ENCODE results near the gene ZFP3. TPM values are rescaled to one million over a fixed set of nuclear protein-coding genes. Genes with fewer than 3 reads are reported as not detected.

The ZFP3 gene
- 0.47 and 0.90 TPM in 2 replicates for total RNA-seq (ENCODE audit: low replicate concordance)

GRCh38 chr17:5078106-5079028, at the start of gene ZFP3:
Gene ZFP3 (plus strand): TSS chr17:5078467. CDS start chr17:5091505, 13,038 bp downstream.

DNA sequence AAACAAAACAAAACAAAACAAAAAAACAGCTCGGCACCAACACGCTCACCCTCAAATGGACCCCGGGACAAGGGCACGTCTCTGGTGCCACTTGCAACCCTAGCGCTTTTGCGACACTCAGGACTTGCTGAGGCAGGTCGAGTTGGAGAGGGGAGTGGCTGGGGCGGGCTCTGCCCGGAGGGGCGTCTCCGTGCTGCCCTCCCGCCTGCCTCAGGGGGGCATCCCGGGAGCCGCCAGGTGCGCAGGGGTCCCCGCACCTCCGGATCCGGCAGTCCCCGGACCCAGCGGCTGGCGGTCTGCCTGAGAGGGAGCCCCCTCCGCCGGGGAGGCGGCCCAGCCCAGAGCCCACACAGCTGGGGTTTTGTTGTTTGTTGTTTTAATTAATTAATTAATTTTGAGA, 43.0 kb upstream of the ZFP3 start, which contains the start of gene SLC52A1:
SLC52A1 (minus strand) TSS at position 112 of the 400 bp plus-strand sequence. CDS start 820 bp downstream, outside the sequence.

DNA sequence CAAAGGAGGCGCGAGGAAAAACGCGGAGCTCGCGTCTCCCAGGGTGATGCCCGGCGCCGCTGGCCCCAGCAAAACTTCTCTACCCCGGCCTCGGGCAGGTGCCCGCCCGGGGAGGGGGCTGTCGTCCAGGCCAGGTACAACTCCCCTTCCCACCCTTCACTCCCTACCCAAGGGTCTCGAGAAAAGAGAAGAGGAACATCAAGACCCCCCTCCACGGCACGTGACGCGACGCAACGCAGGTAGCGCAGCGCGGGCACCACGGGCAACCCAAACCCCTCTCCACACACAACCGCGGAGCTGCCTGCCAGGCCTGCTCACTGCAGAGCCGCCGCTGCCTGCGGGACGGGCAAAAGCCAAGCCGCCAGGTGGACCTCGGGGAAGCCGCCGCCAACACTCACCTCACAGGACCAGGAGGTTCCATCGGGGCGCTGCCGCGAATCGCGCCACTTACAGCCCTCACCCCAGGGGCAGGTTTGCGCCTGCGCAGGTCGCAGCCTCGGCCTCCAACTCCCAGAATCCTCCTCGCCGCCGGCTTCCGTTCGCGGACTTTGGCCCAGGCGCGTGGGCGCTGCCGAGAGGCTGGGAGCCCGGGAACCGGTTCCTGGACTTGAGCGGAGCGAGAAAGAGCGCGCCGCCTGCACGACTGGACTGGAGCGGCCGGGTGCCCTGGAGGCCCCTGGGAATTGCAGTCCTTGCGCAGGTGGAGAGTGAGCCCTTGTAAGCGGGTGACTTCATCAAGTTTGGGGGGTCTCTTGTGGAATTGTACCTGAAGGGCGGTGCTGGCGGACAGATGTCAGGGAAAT, 33.3 kb downstream of the ZFP3 start, which contains the start of gene ZNF232:
ZNF232 (minus strand) TSS at position 477 of the 803 bp plus-strand sequence; CDS start at position 421, 56 bp downstream.

GRCh38 chr17:5115673-5116651, 37.7 kb downstream of the ZFP3 start, which contains the start of gene USP6:
Gene USP6 (plus strand): TSS chr17:5116032. CDS start chr17:5130368, 14,336 bp downstream.

Other genes starting within 250 kb of the ZFP3 start
- 20.7 and 36.0 TPM in 2 replicates for gene MINK1, start 245.1 kb upstream of the ZFP3 start, total RNA-seq (ENCODE audit: low replicate concordance)
- 2.1 and 7.4 TPM in 2 replicates for gene C17orf107, start 178.9 kb upstream of the ZFP3 start, total RNA-seq (ENCODE audit: low replicate concordance)
- gene CHRNE, start 175.4 kb upstream of the ZFP3 start, total RNA-seq (ENCODE audit: low replicate concordance) = 0.38 and 0.47 TPM in 2 replicates
- not detected in 2 replicates for gene GP1BA, start 146.2 kb upstream of the ZFP3 start, total RNA-seq (ENCODE audit: low replicate concordance)
- gene SLC25A11, start 138.4 kb upstream of the ZFP3 start, total RNA-seq (ENCODE audit: low replicate concordance) = 51.1 and 76.2 TPM in 2 replicates
- gene RNF167, start 138.2 kb upstream of the ZFP3 start, total RNA-seq (ENCODE audit: low replicate concordance) = 12.1 and 13.3 TPM in 2 replicates
- gene PFN1, start 129.9 kb upstream of the ZFP3 start, total RNA-seq (ENCODE audit: low replicate concordance) = 665 and 1,065 TPM in 2 replicates
- 2.7 and 4.9 TPM in 2 replicates for gene ENO3, start 127.3 kb upstream of the ZFP3 start, total RNA-seq (ENCODE audit: low replicate concordance)
- gene SPAG7, start 110.7 kb upstream of the ZFP3 start, total RNA-seq (ENCODE audit: low replicate concordance) = 44.5 and 69.5 TPM in 2 replicates
- 4.1 TPM in 2 replicates for gene CAMTA2, start 90.8 kb upstream of the ZFP3 start, total RNA-seq (ENCODE audit: low replicate concordance)
- gene INCA1, start 80.9 kb upstream of the ZFP3 start, total RNA-seq (ENCODE audit: low replicate concordance) = 0.30 and 1.1 TPM in 2 replicates
- gene KIF1C, start 80.5 kb upstream of the ZFP3 start, total RNA-seq (ENCODE audit: low replicate concordance) = 67.5 and 86.1 TPM in 2 replicates
- 0.15 and 0.82 TPM in 2 replicates for gene SLC52A1, start 43.0 kb upstream of the ZFP3 start, total RNA-seq (ENCODE audit: low replicate concordance)
- 4.2 and 4.7 TPM in 2 replicates for gene ZNF232, start 33.4 kb downstream of the ZFP3 start, total RNA-seq (ENCODE audit: low replicate concordance)
- gene USP6, start 37.6 kb downstream of the ZFP3 start, total RNA-seq (ENCODE audit: low replicate concordance) = not detected in 2 replicates
- gene ZNF594, start 113.4 kb downstream of the ZFP3 start, total RNA-seq (ENCODE audit: low replicate concordance) = 3.3 and 5.3 TPM in 2 replicates
- gene SCIMP, start 156.4 kb downstream of the ZFP3 start, total RNA-seq (ENCODE audit: low replicate concordance) = not detected in 2 replicates
- 36.6 and 44.7 TPM in 2 replicates for gene RABEP1, start 203.8 kb downstream of the ZFP3 start, total RNA-seq (ENCODE audit: low replicate concordance)

Data from smooth muscle cell of the coronary artery (primary cell).